Gastroesophageal sphincter (tissue), 3 donors: ENCODE measurements around the gene ELN.

Experiments used
- CTCF ChIP-seq, 4 experiments: fragments of 200-600 bp in 2 of 4; fragments of 450-650 bp in 2 of 4; sonication (generic) in 1 of 4; IDR thresholded peaks; one replicate each; pipeline ENCODE4 v1.5.1; 2017 to 2019; ENCODE audit warnings: antibody characterized with exemption in 4 of 4, mild to moderate bottlenecking in 2 of 4, moderate library complexity in 2 of 4
- POLR2A ChIP-seq, 2 donors: fragments of 450-650 bp; IDR thresholded peaks; one replicate each; pipeline ENCODE4 v1.6.1; 2017; ENCODE audit warnings: antibody characterized with exemption in 2 of 2, mild to moderate bottlenecking in 2 of 2, moderate library complexity in 1 of 2

- TF ChIP-seq CTCF (IDR thresholded peaks at IDR 0.05) (no peak), POLR2A (IDR thresholded peaks at IDR 0.05) (no peak)
Measured at GRCh38 chr7:73984481-73985205, 43.3 kb upstream of the ELN start.
